Measurements from ENCODE around the gene CFAP74.

GRCh38 chr1:1969953-1970716 is 33.5 kb downstream of the CFAP74 start:
- TF ChIP-seq CTCF (IDR thresholded peaks at IDR 0.05) (no peak), RNF2 (IDR thresholded peaks at IDR 0.05; ENCODE audit: borderline replicate concordance, low read depth) (no peak), CEBPB (IDR thresholded peaks at IDR 0.05) (no peak), FOXS1 (CRISPR knock-in tag; IDR thresholded peaks at IDR 0.05) (no peak), JUN (IDR thresholded peaks at IDR 0.05) (no peak), PBX3 (IDR thresholded peaks at IDR 0.05) (no peak), MAX (IDR thresholded peaks at IDR 0.05) (no peak)
